WERI-Rb-1 (cell line): ENCODE measurements around the gene CDH4.
"Not testable (repeated sequence)": the region's sequence is repeated elsewhere in the genome, so short reads cannot be mapped to it uniquely, and the experiment has no call there.

Source experiments
- DNase-seq: peaks from one replicate; pipeline ENCODE4 v3.0.0-alpha.2; 2020
- H3K27ac ChIP-seq: fragments of 250-450 bp; sonication (Bioruptor Pico); 2 replicates; pipeline ENCODE4 v1.5.1; 2020; ENCODE audit warnings: mild to moderate bottlenecking, moderate library complexity
- H3K27me3 ChIP-seq: fragments of 250-450 bp; sonication (Bioruptor Pico); 2 replicates; pipeline ENCODE4 v1.5.1; 2021; ENCODE audit warnings: mild to moderate bottlenecking, low read depth, moderate library complexity; ENCODE audit not compliant: insufficient read depth, severe bottlenecking
- H3K36me3 ChIP-seq: fragments of 250-450 bp; sonication (Bioruptor Pico); 2 replicates; pipeline ENCODE4 v1.5.1; 2020; ENCODE audit warnings: mild to moderate bottlenecking, moderate library complexity
- H3K4me3 ChIP-seq: 2 replicates; pipeline ENCODE4 v1.5.1; 2011; ENCODE audit warnings: low read depth, mild to moderate bottlenecking, control low read depth, low read length
- H3K9me3 ChIP-seq: fragments of 250-450 bp; sonication (Bioruptor Pico); 2 replicates; pipeline ENCODE4 v1.5.1; 2021; ENCODE audit warnings: mild to moderate bottlenecking, moderate library complexity; ENCODE audit not compliant: severe bottlenecking
- TF ChIP-seq, protein P1 (sequence below): IDR thresholded peaks from 2 replicates; pipeline ENCODE4 v1.5.1; 2011; ENCODE audit warnings: low read depth, mild to moderate bottlenecking, control low read depth, inconsistent platforms, low read length

Gene CDH4

DNA sequence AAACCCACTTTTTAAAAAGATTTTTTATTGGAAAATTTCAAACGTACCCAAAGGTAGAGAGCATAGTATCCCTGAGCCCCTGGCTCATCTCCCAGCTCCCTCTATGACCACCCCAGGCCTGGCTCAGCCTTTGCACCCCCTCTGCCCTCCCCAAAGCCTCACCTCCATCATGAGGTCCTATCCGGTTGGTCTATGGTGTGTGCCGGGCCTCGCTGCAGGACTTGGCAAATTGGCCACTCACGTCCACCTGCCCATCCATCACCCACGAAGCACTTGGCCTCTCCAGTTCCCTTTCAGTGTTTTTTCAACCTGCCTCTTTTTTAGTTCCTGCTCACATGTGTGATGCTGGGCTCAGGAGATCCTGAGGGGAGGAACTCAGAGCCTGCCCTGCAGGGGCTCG, 147.4 kb downstream of the CDH4 start:
- peaks cover 90% of the 10 kb centered on the region for H3K27me3 ChIP-seq

DNA sequence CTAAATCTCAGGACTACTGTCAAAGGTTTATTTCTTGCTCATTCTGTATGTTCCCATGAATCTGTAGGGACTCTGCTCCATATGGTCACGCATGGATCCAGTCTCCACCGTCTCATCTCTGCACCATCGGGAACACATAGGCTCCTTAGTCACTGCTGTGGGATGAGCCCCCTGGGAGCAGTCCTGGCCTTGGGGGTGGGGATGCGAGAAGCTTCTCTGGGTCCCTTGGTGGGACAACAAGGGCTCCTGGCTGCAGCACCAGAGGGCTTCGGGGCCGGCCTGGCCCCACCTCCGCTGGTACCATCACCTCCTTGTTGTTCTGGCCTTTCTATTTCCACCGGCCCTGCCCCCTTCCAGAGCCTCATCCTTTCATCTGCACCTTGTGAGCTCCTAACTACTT, 148.4 kb downstream of the CDH4 start:
- Histone ChIP-seq H3K27me3 (peaks cover 93% of the 10 kb centered on the region), H3K4me3 (no peak overlapping the region), H3K36me3 (no peaks in the 10 kb centered on the region), H3K27ac (no peak overlapping the region), H3K9me3 (no peaks in the 10 kb centered on the region)
- DNase-seq: no peak
- TF ChIP-seq, protein P1, sequence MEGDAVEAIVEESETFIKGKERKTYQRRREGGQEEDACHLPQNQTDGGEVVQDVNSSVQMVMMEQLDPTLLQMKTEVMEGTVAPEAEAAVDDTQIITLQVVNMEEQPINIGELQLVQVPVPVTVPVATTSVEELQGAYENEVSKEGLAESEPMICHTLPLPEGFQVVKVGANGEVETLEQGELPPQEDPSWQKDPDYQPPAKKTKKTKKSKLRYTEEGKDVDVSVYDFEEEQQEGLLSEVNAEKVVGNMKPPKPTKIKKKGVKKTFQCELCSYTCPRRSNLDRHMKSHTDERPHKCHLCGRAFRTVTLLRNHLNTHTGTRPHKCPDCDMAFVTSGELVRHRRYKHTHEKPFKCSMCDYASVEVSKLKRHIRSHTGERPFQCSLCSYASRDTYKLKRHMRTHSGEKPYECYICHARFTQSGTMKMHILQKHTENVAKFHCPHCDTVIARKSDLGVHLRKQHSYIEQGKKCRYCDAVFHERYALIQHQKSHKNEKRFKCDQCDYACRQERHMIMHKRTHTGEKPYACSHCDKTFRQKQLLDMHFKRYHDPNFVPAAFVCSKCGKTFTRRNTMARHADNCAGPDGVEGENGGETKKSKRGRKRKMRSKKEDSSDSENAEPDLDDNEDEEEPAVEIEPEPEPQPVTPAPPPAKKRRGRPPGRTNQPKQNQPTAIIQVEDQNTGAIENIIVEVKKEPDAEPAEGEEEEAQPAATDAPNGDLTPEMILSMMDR: no peak

More for the DNA sequence above, 147.4 kb downstream of the CDH4 start:
- Histone ChIP-seq H3K4me3 (no peak overlapping the region), H3K9me3 (no peaks in the 10 kb centered on the region), H3K36me3 (no peaks in the 10 kb centered on the region), H3K27ac (no peak overlapping the region)
- no peak for DNase-seq
- TF ChIP-seq, protein P1: no peak

DNA sequence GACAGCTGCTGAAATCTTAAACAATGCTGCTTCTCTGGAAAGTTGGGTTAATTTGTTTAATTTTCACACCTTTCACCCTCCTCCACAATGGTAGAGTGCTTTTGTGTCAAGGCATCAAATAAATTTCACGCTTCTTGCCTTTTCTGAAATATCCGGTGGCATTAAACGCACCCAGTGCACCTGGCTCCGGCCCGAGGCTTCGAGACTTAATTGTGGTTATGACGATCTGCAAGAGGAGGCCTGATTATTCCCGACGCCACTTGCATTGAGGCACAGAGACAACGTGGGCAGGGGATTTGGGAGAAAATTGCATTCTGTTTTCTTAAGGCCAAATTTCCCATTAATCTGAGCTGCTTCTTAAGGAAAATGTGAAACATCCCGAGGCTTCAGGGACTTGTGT, 152.2 kb downstream of the CDH4 start:
- no peaks in the 10 kb centered on the region for H3K36me3 ChIP-seq
- DNase-seq: no peak
- no peaks in the 10 kb centered on the region for H3K9me3 ChIP-seq
- no peak overlapping the region for H3K4me3 ChIP-seq
- TF ChIP-seq, protein P1: no peak
- H3K27me3 ChIP-seq: peaks cover 72% of the 10 kb centered on the region
- no peak overlapping the region for H3K27ac ChIP-seq

DNA sequence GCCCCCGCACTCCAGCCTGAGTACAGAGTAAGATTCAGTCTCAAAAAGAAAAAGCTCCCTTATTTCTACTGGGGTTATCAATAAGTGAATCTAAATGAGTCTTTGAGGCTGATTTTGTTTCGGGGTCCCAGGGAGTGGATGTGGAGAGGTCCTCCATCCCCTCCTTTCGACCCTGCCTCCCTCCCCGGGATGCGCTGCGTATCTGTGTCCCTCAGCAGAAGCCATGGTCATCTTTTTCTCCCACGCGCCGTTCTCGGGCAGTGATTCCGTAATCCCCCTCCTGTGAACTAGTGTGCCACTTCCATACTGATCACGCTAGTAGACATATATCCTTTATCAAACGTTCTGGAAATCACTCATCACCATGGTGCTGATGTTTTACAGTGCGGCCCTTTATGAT, 152.9 kb downstream of the CDH4 start:
- DNase-seq: no peak
- TF ChIP-seq, protein P1: no peak
- Histone ChIP-seq H3K27me3 (peaks cover 71% of the 10 kb centered on the region), H3K4me3 (no peak overlapping the region), H3K27ac (no peak overlapping the region), H3K9me3 (no peaks in the 10 kb centered on the region), H3K36me3 (no peaks in the 10 kb centered on the region)

DNA sequence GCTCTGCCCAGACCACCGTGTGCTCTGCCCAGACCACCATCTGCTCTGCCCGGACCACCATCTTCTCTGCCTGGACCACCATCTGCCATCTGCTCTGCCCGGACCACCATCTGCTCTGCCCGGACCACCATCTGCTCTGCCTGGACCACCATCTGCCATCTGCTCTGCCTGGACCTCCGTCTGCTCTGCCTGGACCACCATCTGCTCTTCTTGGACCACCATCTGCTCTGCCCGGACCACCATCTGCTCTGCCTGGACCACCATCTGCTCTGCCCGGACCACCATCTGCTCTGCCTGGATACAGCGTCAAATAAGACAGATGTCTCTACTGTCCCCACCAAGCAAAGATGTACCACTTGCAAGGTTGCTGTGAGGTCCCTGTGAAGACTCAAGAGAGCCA, 154.7 kb downstream of the CDH4 start:
- not testable (repeated sequence) for H3K27ac ChIP-seq, DNase-seq, H3K4me3 ChIP-seq, H3K9me3 ChIP-seq, H3K36me3 ChIP-seq
- peaks cover 63% of the 10 kb centered on the region for H3K27me3 ChIP-seq

DNA sequence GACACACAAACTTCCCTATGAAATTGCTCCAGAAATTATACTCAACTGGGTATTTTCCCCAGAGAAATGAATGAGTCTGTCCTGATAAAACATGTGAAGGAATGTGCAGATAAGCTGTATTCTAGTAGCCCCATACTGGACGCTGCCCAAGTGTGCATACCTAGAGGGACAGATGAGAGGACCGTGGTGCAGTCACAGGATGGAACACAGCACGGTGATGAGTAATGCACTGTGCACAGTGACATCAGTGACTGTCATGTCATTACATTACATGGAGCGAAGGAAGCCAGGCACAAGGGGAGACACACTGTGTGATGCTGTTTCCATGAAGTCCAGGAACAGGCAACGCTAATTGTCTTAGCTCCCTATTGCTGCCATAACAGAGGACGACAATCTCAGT, 155.5 kb downstream of the CDH4 start:
- H3K27me3 ChIP-seq: peaks cover 63% of the 10 kb centered on the region
- no peak overlapping the region for H3K27ac ChIP-seq
- no peaks in the 10 kb centered on the region for H3K36me3 ChIP-seq
- no peaks in the 10 kb centered on the region for H3K9me3 ChIP-seq
- no peak overlapping the region for H3K4me3 ChIP-seq
- DNase-seq: no peak
- TF ChIP-seq, protein P1: no peak
